ENCODE results near the gene OLA1.

- TF ChIP-seq MAX (IDR thresholded peaks at IDR 0.05) (no peak), EP300 (IDR thresholded peaks at IDR 0.05; ENCODE audit: borderline replicate concordance) (no peak), RAD21 (IDR thresholded peaks at IDR 0.05; ENCODE audit: low read depth) (no peak), EGR1 (IDR thresholded peaks at IDR 0.05) (no peak), REST (IDR thresholded peaks at IDR 0.05; ENCODE audit: low read depth) (no peak), TAF1 (IDR thresholded peaks at IDR 0.05; ENCODE audit: low read depth) (no peak), CREB1 (IDR thresholded peaks at IDR 0.05; ENCODE audit: low read depth) (no peak)
These were observed 67.0 kb downstream of the OLA1 start for GRCh38 chr2:174181368-174181767.
